Choroid plexus epithelial cell (primary cell): ENCODE data around the gene NCAM2.
A peak's percentile ranks its signal among the peaks of the same experiment; 100 is the strongest.

Experiments
- DNase-seq: peaks from one replicate; pipeline ENCODE4 v3.0.0-alpha.2; 2010; ENCODE audit warnings: low read depth
- H3K4me3 ChIP-seq: 2 replicates; pipeline ENCODE4 v1.5.1; 2011; ENCODE audit warnings: low read depth, mild to moderate bottlenecking, control low read depth, low read length, moderate library complexity
- CTCF ChIP-seq: conservative IDR thresholded peaks from 2 replicates; pipeline ENCODE4 v1.5.1; 2011; ENCODE audit warnings: low read depth, mild to moderate bottlenecking, control low read depth, inconsistent platforms, low read length, moderate library complexity

Gene NCAM2

GRCh38 chr21:20997636-20998455, at the start of gene NCAM2:
NCAM2 (plus strand) TSS chr21:20998409.
- no peak for TF ChIP-seq CTCF
- peak; percentile 89 for DNase-seq

GRCh38 chr21:20949884-20950283, 48.3 kb upstream of the NCAM2 start:
- TF ChIP-seq CTCF, result no peak
- no peak for DNase-seq
- no peak overlapping the region for H3K4me3 ChIP-seq

More at GRCh38 chr21:20997636-20998455, at the start of gene NCAM2:
- peak within 1 kb of the TSS; percentile 68 for H3K4me3 ChIP-seq

GRCh38 chr21:20965816-20966215, 32.4 kb upstream of the NCAM2 start:
- no peak for DNase-seq
- no peak overlapping the region for H3K4me3 ChIP-seq
- TF ChIP-seq CTCF, result no peak

- H3K4me3 ChIP-seq, result no peak overlapping the region
- DNase-seq, result peak; percentile 26
- TF ChIP-seq CTCF, result no peak
Observed at GRCh38 chr21:20968391-20968790, 29.8 kb upstream of the NCAM2 start.

- no peak for TF ChIP-seq CTCF
- H3K4me3 ChIP-seq, result no peak overlapping the region
- DNase-seq, result no peak
Observed at GRCh38 chr21:20970691-20971090, 27.5 kb upstream of the NCAM2 start.

- DNase-seq, result peak; percentile 88
- H3K4me3 ChIP-seq, result no peak overlapping the region
- TF ChIP-seq CTCF, result peak; percentile 82
Observed at GRCh38 chr21:20971296-20971921, 26.8 kb upstream of the NCAM2 start.
